Esophagus muscularis mucosa (tissue), 4 donors: Measurements from ENCODE around the gene SLC13A3. TPM values are rescaled to one million over a fixed set of nuclear protein-coding genes. Genes with fewer than 3 reads are reported as not detected.
A peak's percentile ranks its signal among the peaks of the same experiment; 100 is the strongest.

Source experiments
- DNase-seq: peaks from one replicate; pipeline ENCODE4 v3.0.0-alpha.2; 2017; ENCODE audit errors: extremely low spot score
- H3K27ac ChIP-seq, 4 donors: fragments of 200-600 bp; sonication (generic); replicated peaks in 1 of 4; 1 replicate in 3 of 4; 2 replicates in 1 of 4; pipeline ENCODE4 v1.5.1; 2016 to 2019; ENCODE audit warnings: mild to moderate bottlenecking in 1 of 4
- H3K27me3 ChIP-seq, 4 donors: fragments of 200-600 bp; sonication (generic); one replicate each; pipeline versions ENCODE4 v1.5.1 to v1.6.0; 2016 to 2019
- H3K36me3 ChIP-seq, 4 donors: fragments of 200-600 bp; sonication (generic); one replicate each; pipeline ENCODE4 v1.5.1; 2016 to 2019
- H3K4me1 ChIP-seq, 4 donors: fragments of 200-600 bp; sonication (generic); one replicate each; pipeline ENCODE4 v1.5.1; 2016 to 2019
- H3K4me3 ChIP-seq, 4 donors: fragments of 200-600 bp; sonication (generic); 1 replicate in 2 of 4; 2 replicates in 2 of 4; pipeline ENCODE4 v1.5.1; 2016 to 2019; ENCODE audit warnings: mild to moderate bottlenecking in 4 of 4, moderate library complexity in 1 of 4
- H3K9me3 ChIP-seq, 4 donors: fragments of 200-600 bp; sonication (generic); 1 replicate in 3 of 4; 2 replicates in 1 of 4; pipeline ENCODE4 v1.5.1; 2016 to 2019
- CTCF ChIP-seq, 3 experiments: fragments of 200-600 bp in 2 of 3; fragments of 450-650 bp in 1 of 3; sonication (generic) in 2 of 3; IDR thresholded peaks; one replicate each; pipeline ENCODE4 v1.5.1; 2017 to 2019; ENCODE audit warnings: antibody characterized with exemption in 3 of 3, mild to moderate bottlenecking in 2 of 3, moderate library complexity in 1 of 3
- EP300 ChIP-seq: sonication (generic); formaldehyde crosslinking; IDR thresholded peaks from one replicate; pipeline ENCODE4 v1.6.1; 2017; ENCODE audit warnings: antibody characterized with exemption
- POLR2A ChIP-seq: fragments of 450-650 bp; IDR thresholded peaks from one replicate; pipeline ENCODE4 v1.6.1; 2017; ENCODE audit warnings: antibody characterized with exemption, moderate library complexity, mild to moderate bottlenecking, low read depth
- POLR2AphosphoS5 ChIP-seq, 2 donors: sonication (generic); formaldehyde crosslinking; IDR thresholded peaks; one replicate each; pipeline ENCODE4 v1.6.1; 2017; ENCODE audit warnings: antibody characterized with exemption in 2 of 2
- WGBS: methylation state at CpG from one replicate; pipeline ENCODE4 v1.1.5; 2018; 5-methylcytosine and 5-hydroxymethylcytosine counted together
- intact Hi-C: fragments of 100-400 bp; cut with DNase I; formaldehyde crosslinking; loops from one replicate; pipeline ENCODE4 v1.15.1; 2023
- total RNA-seq, 4 donors: library from RNA; depleted of rRNA; stranded (reverse); fragments of >200 nt; gene quantifications; one replicate each; pipeline versions ENCODE4 v1.1.0 to v1.2.1, GENCODE V29; 2016

Gene SLC13A3
- total RNA-seq, 4 donors from 2014 or later = 0.42 to 0.66 (median 0.61) TPM

- no peaks in the 10 kb centered on the region for H3K9me3 ChIP-seq
- H3K4me1 ChIP-seq = peaks cover 10 to 21% (median 17%) of the 10 kb centered on the region in 4 donors
- no peak for TF ChIP-seq CTCF (IDR thresholded peaks at IDR 0.05)
- no peak for TF ChIP-seq POLR2AphosphoS5 (IDR thresholded peaks at IDR 0.05)
- no peak for TF ChIP-seq EP300
- no peak for TF ChIP-seq POLR2A
- no peak overlapping the region for H3K4me3 ChIP-seq
- H3K36me3 ChIP-seq = no peaks in the 10 kb centered on the region
- no peaks in the 10 kb centered on the region for H3K27me3 ChIP-seq
- 59% methylated on average over 6 of the region's 6 CpGs for WGBS
- intact Hi-C loops = loop anchor here (5.0 kb wide), 1 partner anchor 109 kb away; no protein-coding TSS in a partner anchor
- DNase-seq = no peak
- no peak overlapping the region for H3K27ac ChIP-seq
These were observed 78.0 kb downstream of the SLC13A3 start for GRCh38 chr20:46573234-46573633.

GRCh38 chr20:46572790-46573189 is 78.5 kb downstream of the SLC13A3 start:
- no peak for DNase-seq
- no peaks in the 10 kb centered on the region for H3K27me3 ChIP-seq
- H3K9me3 ChIP-seq = no peaks in the 10 kb centered on the region
- no peak for TF ChIP-seq POLR2A
- TF ChIP-seq EP300 = no peak
- no peak for TF ChIP-seq POLR2AphosphoS5 (IDR thresholded peaks at IDR 0.05)
- no peak for TF ChIP-seq CTCF (IDR thresholded peaks at IDR 0.05)
- peaks cover 10 to 25% (median 18%) of the 10 kb centered on the region in 4 donors for H3K4me1 ChIP-seq
- H3K36me3 ChIP-seq = no peaks in the 10 kb centered on the region
- H3K4me3 ChIP-seq = no peak overlapping the region
- WGBS = 90% methylated on average over 3 of the region's 3 CpGs
- intact Hi-C loops = loop anchor here (5.0 kb wide), 1 partner anchor 110 kb away; no protein-coding TSS in a partner anchor
- no peak overlapping the region for H3K27ac ChIP-seq

GRCh38 chr20:46572153-46572552 is 79.1 kb downstream of the SLC13A3 start:
- intact Hi-C loops = loop anchor here (5.0 kb wide), 1 partner anchor 110 kb away; no protein-coding TSS in a partner anchor
- WGBS = 51% methylated on average over 7 of the region's 8 CpGs
- Histone ChIP-seq H3K4me1 (peaks cover 10 to 25% (median 18%) of the 10 kb centered on the region in 4 donors), H3K4me3 (no peak overlapping the region), H3K27ac (peak overlapping the region in 1 of 4 donors; percentile 22), H3K36me3 (no peaks in the 10 kb centered on the region), H3K27me3 (no peaks in the 10 kb centered on the region), H3K9me3 (no peaks in the 10 kb centered on the region)
- TF ChIP-seq CTCF (IDR thresholded peaks at IDR 0.05) = no peak
- TF ChIP-seq POLR2AphosphoS5 (IDR thresholded peaks at IDR 0.05) = no peak
- no peak for TF ChIP-seq EP300
- no peak for TF ChIP-seq POLR2A
- DNase-seq = no peak

- Histone ChIP-seq H3K4me1 (peaks cover 10 to 25% (median 18%) of the 10 kb centered on the region in 4 donors), H3K4me3 (no peak overlapping the region), H3K27me3 (no peaks in the 10 kb centered on the region), H3K9me3 (no peaks in the 10 kb centered on the region), H3K27ac (no peak overlapping the region), H3K36me3 (no peaks in the 10 kb centered on the region)
- TF ChIP-seq POLR2A (no peak), CTCF (IDR thresholded peaks at IDR 0.05) (no peak), EP300 (no peak), POLR2AphosphoS5 (IDR thresholded peaks at IDR 0.05) (no peak)
- no peak for DNase-seq
- intact Hi-C loops = loop anchor here (5.0 kb wide), 1 partner anchor 111 kb away; no protein-coding TSS in a partner anchor
- WGBS = 100% methylated on average over 2 of the region's 2 CpGs
These were observed 79.8 kb downstream of the SLC13A3 start for GRCh38 chr20:46571418-46571817.

- TF ChIP-seq EP300 (no peak), POLR2A (no peak), CTCF (IDR thresholded peaks at IDR 0.05) (no peak), POLR2AphosphoS5 (IDR thresholded peaks at IDR 0.05) (no peak)
- Histone ChIP-seq H3K4me3 (no peak overlapping the region), H3K9me3 (no peaks in the 10 kb centered on the region), H3K27ac (no peak overlapping the region), H3K4me1 (peaks cover 10 to 25% (median 18%) of the 10 kb centered on the region in 4 donors), H3K36me3 (no peaks in the 10 kb centered on the region), H3K27me3 (no peaks in the 10 kb centered on the region)
- intact Hi-C loops = loop anchor here (5.0 kb wide), 1 partner anchor 111 kb away; no protein-coding TSS in a partner anchor
- DNase-seq = no peak
- 86% methylated on average over 5 of the region's 5 CpGs for WGBS
These were observed 80.3 kb downstream of the SLC13A3 start for GRCh38 chr20:46570956-46571355.
